ENCODE data around the gene ELP2.
A peak's percentile ranks its signal among the peaks of the same experiment; 100 is the strongest.
"Not testable (repeated sequence)": the region's sequence is repeated elsewhere in the genome, so short reads cannot be mapped to it uniquely, and the experiment has no call there.

Gene ELP2, protein sequence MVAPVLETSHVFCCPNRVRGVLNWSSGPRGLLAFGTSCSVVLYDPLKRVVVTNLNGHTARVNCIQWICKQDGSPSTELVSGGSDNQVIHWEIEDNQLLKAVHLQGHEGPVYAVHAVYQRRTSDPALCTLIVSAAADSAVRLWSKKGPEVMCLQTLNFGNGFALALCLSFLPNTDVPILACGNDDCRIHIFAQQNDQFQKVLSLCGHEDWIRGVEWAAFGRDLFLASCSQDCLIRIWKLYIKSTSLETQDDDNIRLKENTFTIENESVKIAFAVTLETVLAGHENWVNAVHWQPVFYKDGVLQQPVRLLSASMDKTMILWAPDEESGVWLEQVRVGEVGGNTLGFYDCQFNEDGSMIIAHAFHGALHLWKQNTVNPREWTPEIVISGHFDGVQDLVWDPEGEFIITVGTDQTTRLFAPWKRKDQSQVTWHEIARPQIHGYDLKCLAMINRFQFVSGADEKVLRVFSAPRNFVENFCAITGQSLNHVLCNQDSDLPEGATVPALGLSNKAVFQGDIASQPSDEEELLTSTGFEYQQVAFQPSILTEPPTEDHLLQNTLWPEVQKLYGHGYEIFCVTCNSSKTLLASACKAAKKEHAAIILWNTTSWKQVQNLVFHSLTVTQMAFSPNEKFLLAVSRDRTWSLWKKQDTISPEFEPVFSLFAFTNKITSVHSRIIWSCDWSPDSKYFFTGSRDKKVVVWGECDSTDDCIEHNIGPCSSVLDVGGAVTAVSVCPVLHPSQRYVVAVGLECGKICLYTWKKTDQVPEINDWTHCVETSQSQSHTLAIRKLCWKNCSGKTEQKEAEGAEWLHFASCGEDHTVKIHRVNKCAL

DNA sequence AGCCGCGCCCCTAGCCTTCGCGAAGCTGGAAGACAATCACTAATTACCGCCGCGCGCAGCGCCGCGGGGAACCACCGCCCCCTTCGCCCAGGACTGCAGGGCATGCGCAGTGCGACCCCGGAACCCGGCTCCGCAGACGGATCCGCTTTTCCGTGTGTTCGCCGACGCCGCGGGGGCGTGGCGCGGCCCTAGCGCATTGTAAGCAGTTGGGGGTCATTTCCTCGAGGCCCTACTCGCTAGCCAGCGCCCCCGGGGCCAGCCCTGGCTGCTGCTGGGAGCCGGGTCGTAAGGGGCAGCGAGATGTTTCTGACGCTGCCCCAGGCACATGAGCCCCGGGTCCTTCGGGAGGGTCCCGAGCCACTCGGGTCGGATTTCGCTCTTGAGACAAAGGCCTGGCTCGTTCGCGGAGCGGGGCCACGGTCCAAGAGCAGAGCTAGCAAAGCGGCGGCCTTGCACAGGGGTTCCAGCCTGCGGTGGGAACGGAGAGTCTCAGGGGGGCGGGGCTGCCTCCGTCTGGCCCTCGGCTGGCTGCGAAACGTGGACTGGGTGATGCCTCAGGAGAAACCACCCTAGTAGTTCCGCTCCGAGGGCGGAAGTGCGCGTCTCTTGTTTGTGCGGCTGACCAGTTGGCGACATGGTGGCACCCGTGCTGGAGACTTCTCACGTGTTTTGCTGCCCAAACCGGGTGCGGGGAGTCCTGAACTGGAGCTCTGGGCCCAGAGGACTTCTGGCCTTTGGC, at the start of gene ELP2, which contains the start of gene SLC39A6:
Gene ELP2, plus strand, starts transcription at position 600 of the 739 bp plus-strand sequence. Its CDS starts 35 bp downstream, at position 635.
Gene SLC39A6, minus strand, starts transcription at position 41 of the 739 bp plus-strand sequence. CDS start 2,333 bp downstream, outside the sequence.
- DNase-seq (ENCODE audit: low read depth), result peak; percentile 87

DNA sequence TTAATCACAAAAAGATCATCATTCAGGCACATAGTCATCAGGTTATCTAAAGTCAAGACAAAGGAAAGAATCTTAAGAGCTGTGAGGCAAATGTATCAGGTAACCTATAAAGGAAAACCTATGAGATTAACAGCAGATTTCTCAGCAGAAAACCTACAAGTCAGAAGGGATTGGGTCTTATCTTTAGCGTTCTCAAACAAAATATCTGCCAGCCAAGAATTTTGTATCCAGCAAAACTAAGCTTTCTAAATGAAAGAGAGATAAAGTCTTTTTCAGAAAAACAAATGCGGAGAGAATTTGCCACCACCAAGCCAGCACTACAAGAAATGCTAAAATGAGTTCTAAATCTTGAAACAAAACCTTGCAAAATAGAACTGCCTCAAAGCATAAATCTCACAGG, 48.6 kb upstream of the ELP2 start:
- not testable (repeated sequence) for DNase-seq (ENCODE audit: low read depth)

DNA sequence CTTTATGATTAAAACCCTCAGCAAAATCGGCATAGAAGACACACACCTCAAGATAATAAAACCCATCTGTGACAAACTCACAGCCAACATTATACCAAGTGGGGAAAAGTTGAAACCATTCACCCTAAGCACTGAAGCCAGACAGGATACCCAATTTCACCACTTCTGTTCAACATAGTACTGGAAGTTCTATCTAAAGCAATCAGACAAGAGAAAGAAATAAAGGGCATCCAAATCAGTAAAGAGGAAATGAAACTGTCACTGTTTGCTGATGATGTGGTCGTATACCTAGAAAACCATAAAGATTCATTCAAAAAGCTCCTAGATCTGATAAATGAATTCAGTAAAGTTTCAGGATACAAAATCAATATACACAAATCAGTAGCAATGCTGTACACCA, 46.0 kb upstream of the ELP2 start:
- DNase-seq (ENCODE audit: low read depth), result no peak

DNA sequence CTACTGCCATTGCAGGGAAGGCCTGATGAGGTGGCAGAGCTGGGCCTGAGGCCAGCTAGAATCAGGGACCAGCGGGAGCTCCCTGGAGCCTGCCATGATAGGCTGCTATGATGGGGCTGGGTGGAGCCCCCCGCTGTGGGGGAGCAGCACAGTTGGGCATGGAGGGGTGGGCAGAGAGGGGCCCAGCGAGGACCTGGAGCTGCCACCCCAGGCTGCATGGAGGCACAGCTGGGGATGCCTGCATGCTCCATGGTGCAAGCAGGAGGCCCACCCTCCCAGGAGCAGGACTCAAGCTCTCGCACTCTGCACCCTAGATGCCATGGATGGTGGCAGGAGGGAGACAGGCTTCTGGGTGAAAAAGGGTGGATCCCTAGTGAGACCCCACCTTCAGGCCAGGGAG, 44.5 kb upstream of the ELP2 start:
- DNase-seq (ENCODE audit: low read depth), result no peak

DNA sequence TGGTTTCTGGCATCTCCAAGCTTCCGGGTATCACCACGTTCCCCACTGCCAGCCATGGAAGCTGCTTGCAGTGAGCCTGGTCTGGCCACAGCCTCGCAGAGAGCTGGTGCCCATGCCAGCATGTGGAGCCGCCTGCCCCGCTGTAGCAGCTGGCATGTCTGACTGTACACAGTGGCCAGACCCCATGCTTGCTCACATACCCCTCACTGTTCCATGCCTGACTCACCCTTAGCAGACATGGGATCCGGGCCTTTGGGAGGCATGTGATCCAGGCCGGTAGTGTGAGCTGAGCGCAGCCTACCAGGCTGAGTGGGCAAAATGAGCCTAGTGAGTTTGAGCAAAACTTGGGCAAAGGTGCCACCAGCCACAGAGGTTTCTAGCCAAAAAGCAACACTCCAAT, 43.5 kb upstream of the ELP2 start:
- no peak for DNase-seq (ENCODE audit: low read depth)

DNA sequence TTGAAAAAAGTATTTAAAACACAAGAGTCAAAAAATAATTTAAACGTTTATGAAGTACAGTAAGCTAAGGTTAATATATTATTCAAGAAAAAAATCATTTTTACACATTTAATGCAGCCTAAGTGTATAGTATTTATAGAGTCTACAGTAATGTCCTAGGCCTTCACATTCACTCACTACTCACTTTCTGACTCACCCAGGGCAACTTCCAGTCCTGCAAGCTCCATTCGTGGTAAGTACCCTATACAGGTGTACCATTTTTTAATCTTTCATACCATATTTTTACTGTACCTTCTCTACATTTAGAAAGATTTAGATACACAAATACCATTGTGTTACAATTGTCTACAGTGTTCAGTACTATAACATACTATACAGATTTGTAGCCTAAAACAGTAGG, 41.4 kb upstream of the ELP2 start:
- no peak for DNase-seq (ENCODE audit: low read depth)

DNA sequence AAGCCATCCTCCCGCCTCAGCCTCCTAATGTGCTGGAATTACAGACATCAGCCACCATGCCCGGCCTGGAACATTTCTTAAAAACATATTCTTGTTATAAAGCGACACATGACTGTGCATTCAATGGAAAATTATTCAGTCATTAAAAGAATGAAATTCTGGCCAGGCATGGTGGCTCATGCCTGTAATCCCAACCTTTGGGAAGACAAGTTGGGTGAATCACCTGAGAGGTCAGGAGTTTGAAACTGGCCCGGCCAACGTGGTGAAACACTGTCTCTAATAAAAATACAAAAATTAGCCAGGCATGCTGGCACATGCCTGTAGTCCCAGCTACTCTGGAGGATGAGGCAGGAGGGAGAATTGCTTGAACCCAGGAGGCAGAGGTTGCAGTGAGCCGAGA, 40.7 kb upstream of the ELP2 start:
- no peak for DNase-seq (ENCODE audit: low read depth)

DNA sequence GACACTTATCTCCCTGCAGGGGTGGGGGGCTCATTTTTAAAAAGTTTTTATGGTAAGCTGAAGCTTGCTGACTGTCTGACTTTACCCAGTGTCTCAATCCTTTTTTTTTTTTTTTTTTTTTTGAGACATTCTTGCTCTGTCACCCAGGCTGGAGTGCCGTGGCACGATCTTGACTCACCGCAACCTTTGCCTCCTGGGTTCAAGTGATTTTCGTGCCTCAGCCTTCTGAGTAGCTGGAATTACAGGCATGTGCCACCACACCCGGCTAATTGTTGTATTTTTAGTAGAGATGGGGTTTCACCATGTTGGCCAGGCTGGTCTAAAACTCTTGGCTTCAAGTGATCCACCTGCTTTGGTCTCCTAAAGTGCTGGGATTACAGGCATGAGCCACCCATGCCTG, 37.6 kb upstream of the ELP2 start:
- DNase-seq (ENCODE audit: low read depth), result not testable (repeated sequence)

DNA sequence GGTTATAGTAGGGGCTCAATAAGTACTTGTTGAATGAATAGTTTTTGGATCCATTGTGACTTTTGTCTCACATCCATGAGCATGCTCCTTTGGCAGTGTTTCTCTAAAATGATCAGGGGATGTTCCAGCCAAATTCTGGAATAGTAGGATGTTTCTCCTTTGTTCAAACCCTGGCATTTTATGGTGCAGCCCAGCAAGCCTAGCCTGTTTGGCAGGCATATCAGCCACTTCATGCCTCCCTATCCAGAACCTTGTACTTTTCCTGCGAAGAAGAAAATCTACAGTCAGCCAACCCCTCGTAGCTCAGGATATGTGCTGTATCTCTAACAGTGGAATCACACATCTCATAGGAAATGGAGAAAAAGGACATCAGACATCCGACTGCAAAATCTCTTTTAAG, 35.3 kb upstream of the ELP2 start:
- no peak for DNase-seq (ENCODE audit: low read depth)

DNA sequence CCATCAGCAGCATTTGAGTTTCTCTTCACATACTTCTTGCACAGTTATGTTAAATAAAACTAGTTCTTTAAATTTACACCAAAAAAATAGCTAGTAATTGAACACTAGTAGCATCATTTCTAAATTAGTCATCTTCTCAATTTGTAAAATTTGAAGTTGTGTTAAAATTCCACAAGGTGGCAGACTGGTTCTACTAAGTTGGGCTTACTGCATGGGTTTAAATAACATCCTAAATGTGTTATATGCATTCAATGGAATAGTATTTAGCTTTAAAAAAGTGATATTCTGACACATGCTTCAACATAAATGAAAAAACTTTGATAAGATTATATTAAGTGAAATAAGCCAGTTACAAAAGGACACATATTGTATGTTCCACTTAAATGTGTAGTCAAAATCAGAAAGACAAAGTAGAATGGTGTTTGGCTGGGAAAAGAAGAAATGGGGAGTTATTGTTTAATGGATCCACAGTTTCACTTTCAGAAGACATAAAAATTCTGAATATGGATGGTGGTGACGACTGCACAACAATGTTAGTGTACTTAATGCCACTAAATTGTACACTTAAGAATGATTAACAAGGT, 33.7 kb upstream of the ELP2 start:
- peak; percentile 73 for DNase-seq (ENCODE audit: low read depth)

DNA sequence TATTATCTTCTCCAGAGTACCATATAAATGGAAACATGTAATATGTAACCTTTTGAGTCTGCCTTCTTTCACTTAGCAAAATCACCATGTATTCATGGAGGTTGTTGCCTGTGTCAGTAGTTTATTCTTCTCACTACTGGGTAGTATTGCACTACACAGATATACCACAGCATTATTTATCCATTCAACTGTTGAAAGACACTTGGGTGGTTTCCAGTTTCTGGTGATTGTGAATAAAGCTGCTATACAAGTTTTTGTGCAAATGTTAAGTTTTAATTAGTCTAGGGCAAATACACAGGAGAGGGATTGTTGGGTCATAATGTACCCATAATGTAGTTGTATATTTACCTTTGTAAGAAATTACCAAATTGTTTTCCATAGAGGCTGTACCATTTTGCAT, 32.7 kb upstream of the ELP2 start:
- DNase-seq (ENCODE audit: low read depth), result no peak

DNA sequence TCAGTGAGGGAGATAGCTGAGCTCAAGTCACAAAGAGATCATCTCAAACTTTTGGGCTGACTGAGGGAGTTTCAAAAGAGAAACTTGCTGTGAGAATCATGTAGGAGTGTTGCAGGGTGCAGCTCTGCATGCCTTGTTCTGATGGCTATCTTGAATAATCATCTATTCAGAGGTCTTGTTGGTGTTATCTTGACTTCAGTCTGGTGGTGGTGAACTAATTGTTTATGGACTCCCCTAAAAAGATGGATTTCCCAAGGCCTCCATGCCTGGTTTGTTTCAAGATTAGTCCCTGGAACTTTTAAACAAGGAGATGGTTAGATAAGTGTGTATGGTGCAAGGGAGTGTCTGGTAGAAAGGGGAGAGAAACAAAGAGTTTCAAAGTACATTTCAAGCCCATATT, 30.4 kb upstream of the ELP2 start:
- DNase-seq (ENCODE audit: low read depth), result no peak

DNA sequence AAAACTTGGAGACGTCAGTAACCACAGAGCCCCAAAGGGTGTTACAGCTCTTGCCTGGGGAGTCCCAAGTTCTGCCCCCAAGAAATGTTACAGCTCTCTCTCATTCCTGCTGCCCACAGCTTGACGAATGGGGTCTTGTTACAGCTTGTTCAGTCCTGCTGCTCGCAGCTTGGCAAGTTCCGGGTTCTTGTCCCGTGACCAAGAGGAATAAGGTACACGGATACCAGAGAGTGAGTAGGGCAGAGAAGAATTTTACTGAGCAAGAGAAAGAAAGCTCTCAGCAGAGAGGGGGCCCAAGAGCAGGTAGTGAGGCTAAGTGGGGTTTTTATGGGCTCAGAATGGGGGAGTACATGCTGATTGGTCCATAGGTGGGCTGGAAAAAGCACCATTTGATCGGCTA, 27.8 kb upstream of the ELP2 start:
- DNase-seq (ENCODE audit: low read depth), result no peak

DNA sequence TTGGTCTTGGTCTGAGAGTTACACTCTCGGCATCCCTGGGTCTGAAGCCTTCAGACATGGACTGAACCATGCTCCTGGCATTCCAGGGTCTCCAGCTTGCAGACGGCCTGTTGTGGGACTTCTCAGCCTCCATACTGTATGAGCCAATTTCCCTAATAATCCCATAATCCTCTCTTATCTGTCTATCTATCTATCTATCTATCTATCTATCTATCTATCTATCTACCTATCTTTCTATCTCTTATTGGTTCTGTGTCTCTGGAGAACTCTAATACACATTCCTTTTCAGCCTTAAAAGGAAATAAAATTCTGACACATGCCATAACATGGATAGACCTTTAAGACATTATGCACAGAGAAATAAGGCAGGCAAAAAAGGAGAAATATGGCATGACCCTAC, 24.9 kb upstream of the ELP2 start:
- no peak for DNase-seq (ENCODE audit: low read depth)

DNA sequence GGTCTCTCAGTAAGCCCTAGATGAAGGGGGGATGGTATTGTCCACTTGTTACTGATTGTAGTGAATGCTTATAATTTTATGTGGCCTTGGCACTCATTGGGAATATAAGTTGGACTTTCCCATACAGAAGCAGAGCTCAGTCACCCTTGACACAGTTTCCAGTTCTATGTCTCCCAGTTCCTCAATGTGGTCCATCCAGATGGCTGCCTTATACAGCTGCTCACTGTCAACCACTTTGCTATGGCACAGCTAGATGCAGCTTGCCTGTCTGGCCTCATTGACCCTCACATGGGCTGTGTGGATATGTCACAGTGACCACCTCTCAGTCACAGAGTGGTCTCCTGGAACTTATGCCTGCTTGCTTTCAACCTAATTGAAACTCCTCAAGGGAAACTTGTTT, 22.2 kb upstream of the ELP2 start:
- no peak for DNase-seq (ENCODE audit: low read depth)

DNA sequence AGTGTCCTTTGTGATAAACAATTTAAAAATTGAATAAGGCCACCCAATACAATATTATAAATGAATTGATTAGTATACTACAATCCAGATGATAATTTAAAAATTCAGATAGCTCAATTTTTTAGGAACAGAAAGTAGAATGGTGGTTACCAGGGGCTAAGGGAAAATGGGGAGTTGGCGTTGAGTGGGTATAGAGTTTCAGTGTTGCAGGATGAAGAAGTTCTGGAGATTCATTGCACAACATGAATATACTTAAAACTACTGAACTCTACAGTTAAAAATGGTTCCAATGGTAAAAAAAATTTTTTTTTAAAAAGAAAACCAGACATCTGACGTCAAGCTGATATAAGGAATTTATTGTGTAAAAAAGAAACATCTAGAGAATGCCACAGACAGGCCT, 21.5 kb upstream of the ELP2 start:
- DNase-seq (ENCODE audit: low read depth), result no peak

DNA sequence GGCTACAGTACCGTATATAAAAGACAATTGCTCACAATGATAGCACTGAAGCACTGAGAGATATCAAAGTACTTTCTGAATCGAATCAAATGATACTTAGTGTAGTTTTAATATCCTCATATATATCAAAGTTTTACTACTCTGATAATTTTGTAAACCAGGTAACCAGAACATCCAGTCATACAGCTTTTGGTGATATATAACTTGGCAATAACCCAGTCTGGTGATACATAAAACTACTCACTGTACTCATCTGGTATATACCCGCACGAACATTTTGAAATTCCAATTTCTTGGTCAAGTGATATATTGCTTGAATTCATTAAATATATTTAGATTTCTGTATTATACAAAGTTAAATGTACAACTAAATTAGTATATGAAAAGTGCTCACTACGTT, 21.1 kb upstream of the ELP2 start:
- no peak for DNase-seq (ENCODE audit: low read depth)

DNA sequence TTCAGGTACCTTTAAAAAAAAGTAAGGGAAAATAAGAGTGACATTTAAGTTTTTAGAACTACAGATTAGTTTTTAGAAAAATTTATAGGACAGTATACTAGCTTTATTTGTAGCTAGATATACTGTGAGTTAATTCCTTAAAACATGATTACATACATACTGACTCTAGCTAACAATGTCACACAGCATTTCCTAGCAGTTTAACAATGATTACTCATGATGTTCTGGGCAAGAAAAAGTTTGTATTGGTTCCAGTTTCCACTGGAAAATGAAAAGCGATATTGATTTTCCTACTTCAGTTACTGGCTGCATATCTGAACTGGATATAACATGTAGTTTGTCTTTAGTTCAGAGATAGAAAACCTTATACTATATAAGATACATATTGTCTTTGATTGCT, 20.0 kb upstream of the ELP2 start:
- no peak for DNase-seq (ENCODE audit: low read depth)

DNA sequence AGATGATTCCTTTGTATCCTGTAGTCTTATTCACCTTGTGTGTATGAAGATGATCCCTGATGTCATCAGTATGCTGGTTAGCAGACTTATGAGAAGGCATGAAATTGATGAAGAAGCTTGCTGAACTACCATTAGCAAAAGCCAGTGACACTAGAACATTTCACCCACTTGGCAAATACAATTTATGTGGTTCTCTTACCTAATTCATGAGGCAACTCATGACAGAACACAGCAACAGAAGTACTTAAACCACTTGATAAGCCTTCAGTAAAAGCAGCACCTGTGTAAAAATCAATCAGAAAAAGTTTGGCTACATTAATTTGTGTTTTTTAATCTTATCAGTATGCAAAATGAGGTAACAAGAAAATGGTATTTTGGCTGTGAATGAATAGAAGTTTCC, 17.4 kb upstream of the ELP2 start:
- DNase-seq (ENCODE audit: low read depth), result no peak

DNA sequence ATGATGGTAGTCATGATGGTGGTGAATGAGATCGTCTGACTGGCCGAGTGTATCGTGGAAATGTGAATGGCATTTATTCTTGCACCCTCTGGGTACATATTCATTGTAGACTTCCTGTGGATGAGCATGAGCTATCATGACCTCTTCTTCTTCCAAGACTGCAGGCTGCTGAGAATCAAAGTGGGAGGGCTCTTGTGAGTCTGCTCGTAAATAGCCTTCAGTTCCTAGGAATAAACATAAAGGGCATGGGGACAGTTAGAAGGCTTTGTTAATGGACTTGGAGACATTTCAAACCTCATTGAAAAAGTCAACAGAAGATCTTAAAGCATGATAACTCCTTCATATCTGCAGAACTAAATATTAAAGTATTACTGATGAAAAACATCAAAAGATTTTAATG, 15.4 kb upstream of the ELP2 start:
- DNase-seq (ENCODE audit: low read depth), result no peak

DNA sequence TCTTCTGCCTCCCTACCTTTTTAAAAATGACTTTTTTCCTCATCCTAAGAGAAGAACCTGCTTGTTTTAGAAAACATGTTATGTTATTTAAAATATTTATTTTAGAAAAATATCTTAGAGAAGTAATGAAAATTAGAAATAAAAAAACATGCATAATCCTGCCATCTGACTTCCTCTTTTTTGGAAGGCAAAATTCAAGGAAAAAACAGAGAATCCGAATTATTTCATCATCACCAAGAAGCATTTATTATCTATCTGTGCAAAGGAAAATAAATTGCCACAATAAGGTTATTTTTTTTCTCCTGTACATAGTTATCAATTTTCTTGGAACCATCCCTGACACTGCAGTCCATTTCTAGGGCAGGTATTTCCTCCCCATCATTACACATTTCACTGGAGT, 15.0 kb upstream of the ELP2 start:
- no peak for DNase-seq (ENCODE audit: low read depth)

DNA sequence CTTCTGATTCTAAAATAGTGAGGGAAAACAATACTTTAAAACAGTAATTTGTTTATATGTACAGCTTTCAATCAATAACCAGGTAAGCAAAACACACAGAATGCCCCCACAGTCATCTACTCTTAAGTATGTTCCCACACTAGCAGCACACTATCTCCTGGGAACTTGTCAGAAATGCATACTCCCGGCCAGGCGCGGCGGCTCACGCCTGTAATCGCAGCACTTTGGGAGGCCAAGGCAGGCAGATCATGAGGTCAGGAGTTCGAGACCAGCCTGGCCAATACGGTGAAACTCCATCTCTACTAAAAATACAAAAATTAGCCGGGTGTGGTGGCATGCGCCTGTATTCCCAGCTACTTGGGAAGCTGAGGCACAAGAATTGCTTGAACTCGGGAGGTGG, 12.9 kb upstream of the ELP2 start:
- DNase-seq (ENCODE audit: low read depth), result not testable (repeated sequence)
